Natural killer cell (primary cell): Measurements from ENCODE around the gene AKAP13. TPM values are rescaled to one million over a fixed set of nuclear protein-coding genes. Genes with fewer than 3 reads are reported as not detected.
A peak's percentile ranks its signal among the peaks of the same experiment; 100 is the strongest.

ENCODE experiments used
- ATAC-seq, 3 donors: fragments of 150-1000 bp in 2 of 3; fragments of 200-7000 bp in 1 of 3; cut with Tn5 transposase; 1 replicate in 1 of 3; 2 replicates in 2 of 3; pipeline ENCODE4 v1.10.0; 2021; ENCODE audit warnings: mild to moderate bottlenecking in 2 of 3, moderate library complexity in 2 of 3
- DNase-seq, 2 donors: peaks; one replicate each; pipeline versions ENCODE4 v3.0.0 to v3.0.0-alpha.2; 2013 to 2021; ENCODE audit warnings: mixed read lengths in 1 of 2
- H3K27ac ChIP-seq: one replicate; pipeline ENCODE4 v1.5.1; 2013; ENCODE audit warnings: mild to moderate bottlenecking, low read length
- H3K27me3 ChIP-seq: one replicate; pipeline ENCODE4 v1.6.1; 2013; ENCODE audit warnings: low read length; ENCODE audit not compliant: control insufficient read depth, insufficient read depth
- H3K36me3 ChIP-seq: one replicate; pipeline ENCODE4 v1.6.1; 2013; ENCODE audit warnings: low read length; ENCODE audit not compliant: control insufficient read depth, insufficient read depth
- H3K4me1 ChIP-seq: one replicate; pipeline ENCODE4 v1.6.1; 2013; ENCODE audit warnings: low read length; ENCODE audit not compliant: control insufficient read depth, insufficient read depth
- H3K4me3 ChIP-seq: one replicate; pipeline ENCODE4 v1.5.1; 2013; ENCODE audit warnings: low read length
- H3K9me3 ChIP-seq: one replicate; pipeline ENCODE4 v1.6.1; 2013; ENCODE audit warnings: low read length; ENCODE audit not compliant: control insufficient read depth, insufficient read depth
- H3K27ac Mint-ChIP-seq, 2 donors: one replicate each; pipeline ENCODE4 v1.8.0; 2022; ENCODE audit warnings: mild to moderate bottlenecking in 2 of 2, mixed read lengths in 2 of 2, moderate library complexity in 1 of 2
- H3K27me3 Mint-ChIP-seq, 2 donors: one replicate each; pipeline ENCODE4 v1.8.0; 2022; ENCODE audit warnings: low read depth in 2 of 2, mixed read lengths in 2 of 2
- H3K36me3 Mint-ChIP-seq: one replicate; pipeline ENCODE4 v1.8.0; 2022; ENCODE audit warnings: mixed read lengths
- H3K4me1 Mint-ChIP-seq, 2 donors: one replicate each; pipeline ENCODE4 v1.8.0; 2022; ENCODE audit warnings: mixed read lengths in 2 of 2
- H3K4me3 Mint-ChIP-seq: one replicate; pipeline ENCODE4 v1.8.0; 2022; ENCODE audit warnings: mild to moderate bottlenecking, moderate library complexity, mixed read lengths
- H3K9me3 Mint-ChIP-seq, 2 donors: one replicate each; pipeline ENCODE4 v1.8.0; 2022; ENCODE audit warnings: mixed read lengths in 2 of 2
- WGBS: methylation state at CpG from one replicate; pipeline ENCODE4 v1.1.7; 2013; ENCODE audit warnings: missing lambda C conversion rate; ENCODE audit not compliant: insufficient coverage; 5-methylcytosine and 5-hydroxymethylcytosine counted together
- intact Hi-C: fragments of 100-400 bp; cut with micrococcal nuclease; formaldehyde crosslinking; loops from one replicate; pipeline ENCODE4 v1.14.2; 2022
- total RNA-seq, 4 donors: library from RNA; stranded (reverse); fragments of 120-200 nt in 1 of 4; gene quantifications; one replicate each; pipeline versions ENCODE4 v1.2.3 to v1.2.4, GENCODE V29; 2013 to 2022
- TF ChIP-seq, protein P1 (sequence below): fragments of 200-600 bp; IDR thresholded peaks from one replicate; pipeline ENCODE4 v1.8.0; 2022; ENCODE audit warnings: antibody characterized with exemption

The AKAP13 gene
- total RNA-seq, 3 donors from 2014 or later (not counting 1 experiment from before 2014, with no cell fraction given): 573 to 661 (median 647) TPM

DNA sequence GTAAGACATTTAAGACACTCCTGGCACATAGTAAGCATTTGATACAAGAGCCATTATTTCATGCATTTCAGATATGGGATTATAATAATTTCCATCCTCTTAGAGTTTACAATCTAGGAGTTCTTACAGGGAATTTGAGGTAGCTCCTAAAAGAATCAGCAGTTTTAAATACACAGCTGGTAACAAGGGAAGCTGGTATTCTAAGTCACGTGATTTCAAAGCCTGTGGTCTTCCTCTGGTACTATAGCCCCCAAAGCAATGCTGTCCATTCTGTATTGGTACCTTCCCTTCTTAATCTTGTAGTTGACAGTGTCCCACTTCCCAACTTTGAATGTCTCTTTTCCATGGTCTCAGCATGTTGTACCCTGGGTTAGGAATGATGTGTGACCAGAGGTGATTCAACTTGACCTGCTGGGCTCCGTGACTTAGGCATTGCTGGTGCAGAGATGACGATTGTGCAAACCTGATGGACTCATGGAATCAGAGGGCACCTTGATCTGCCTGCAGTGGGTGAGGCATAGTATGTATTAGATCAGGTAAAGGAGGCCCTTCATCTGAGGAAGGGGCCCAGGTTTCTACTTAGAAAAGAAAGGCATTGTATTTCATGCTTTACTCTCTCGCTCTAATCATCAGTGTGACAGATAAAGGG, 122.9 kb downstream of the AKAP13 start:
- Histone ChIP-seq H3K4me1 (peaks cover 3% of the 10 kb centered on the region), H3K27ac (no peak overlapping the region), H3K9me3 (no peaks in the 10 kb centered on the region), H3K36me3 (no peaks in the 10 kb centered on the region), H3K27me3 (no peaks in the 10 kb centered on the region), H3K4me3 (no peak overlapping the region)
- peak overlapping the region; percentile 1 to 3 for H3K27ac Mint-ChIP-seq
- 96% methylated on average over 4 of the region's 4 CpGs for WGBS
- no peaks in the 10 kb centered on the region for H3K27me3 Mint-ChIP-seq
- ATAC-seq (no peak), DNase-seq (no peak)
- peaks cover 6 to 43% of the 10 kb centered on the region in 2 donors for H3K4me1 Mint-ChIP-seq
- no peak overlapping the region for H3K4me3 Mint-ChIP-seq
- intact Hi-C loops: no loop called here
- H3K36me3 Mint-ChIP-seq: no peaks in the 10 kb centered on the region
- TF ChIP-seq, protein P1, sequence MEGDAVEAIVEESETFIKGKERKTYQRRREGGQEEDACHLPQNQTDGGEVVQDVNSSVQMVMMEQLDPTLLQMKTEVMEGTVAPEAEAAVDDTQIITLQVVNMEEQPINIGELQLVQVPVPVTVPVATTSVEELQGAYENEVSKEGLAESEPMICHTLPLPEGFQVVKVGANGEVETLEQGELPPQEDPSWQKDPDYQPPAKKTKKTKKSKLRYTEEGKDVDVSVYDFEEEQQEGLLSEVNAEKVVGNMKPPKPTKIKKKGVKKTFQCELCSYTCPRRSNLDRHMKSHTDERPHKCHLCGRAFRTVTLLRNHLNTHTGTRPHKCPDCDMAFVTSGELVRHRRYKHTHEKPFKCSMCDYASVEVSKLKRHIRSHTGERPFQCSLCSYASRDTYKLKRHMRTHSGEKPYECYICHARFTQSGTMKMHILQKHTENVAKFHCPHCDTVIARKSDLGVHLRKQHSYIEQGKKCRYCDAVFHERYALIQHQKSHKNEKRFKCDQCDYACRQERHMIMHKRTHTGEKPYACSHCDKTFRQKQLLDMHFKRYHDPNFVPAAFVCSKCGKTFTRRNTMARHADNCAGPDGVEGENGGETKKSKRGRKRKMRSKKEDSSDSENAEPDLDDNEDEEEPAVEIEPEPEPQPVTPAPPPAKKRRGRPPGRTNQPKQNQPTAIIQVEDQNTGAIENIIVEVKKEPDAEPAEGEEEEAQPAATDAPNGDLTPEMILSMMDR: no peak
- H3K9me3 Mint-ChIP-seq: no peaks in the 10 kb centered on the region

DNA sequence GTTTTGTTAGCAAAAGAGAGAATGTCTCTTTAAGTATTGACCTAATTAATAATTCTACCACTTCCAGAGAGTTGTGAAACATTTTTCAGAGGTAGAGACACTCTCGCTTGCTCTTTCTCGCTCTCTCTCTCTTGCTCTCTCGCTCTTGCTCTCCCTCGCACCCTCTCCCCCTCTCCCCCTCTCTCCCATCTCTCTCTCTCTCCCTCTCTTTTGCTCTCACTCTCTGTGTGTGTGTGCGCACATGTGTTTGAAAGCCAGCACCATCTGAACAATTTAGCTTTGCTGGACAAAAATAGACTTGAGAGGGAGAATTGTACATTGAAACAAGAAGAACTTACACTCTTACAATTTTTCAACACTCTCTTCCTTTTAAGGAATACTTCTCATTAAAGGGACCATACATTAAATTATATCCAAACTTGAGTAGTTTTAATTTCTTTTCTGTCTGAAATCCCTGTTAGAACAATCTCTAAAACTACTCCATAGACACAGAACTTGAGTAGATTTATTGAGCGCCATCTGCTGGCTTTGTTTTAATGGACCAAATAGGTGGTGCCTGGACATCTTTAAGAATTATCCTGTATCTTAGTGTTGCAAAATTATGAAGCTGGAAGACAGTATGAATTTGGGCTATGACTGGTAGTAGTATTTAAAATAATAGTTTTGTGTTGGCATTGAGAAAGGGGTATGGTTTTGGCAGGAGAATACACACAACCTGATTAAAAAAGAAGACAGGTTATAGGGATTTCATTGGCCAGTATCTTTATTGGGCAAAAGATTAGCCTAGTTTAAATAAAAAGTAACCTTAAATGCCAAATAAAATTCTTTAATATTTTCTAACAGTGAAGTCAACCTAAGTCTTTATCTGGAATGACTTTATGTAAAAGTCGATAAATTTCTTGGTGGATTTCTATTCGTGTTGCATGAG, 124.6 kb downstream of the AKAP13 start:
- TF ChIP-seq, protein P1: peak; percentile 71
- WGBS: 87% methylated on average over 8 of the region's 8 CpGs
- ATAC-seq: peak in 2 of 3 donors; percentile 52 to 57
- Mint-ChIP-seq H3K4me1 (peaks cover 6 to 32% of the 10 kb centered on the region in 2 donors), H3K9me3 (no peaks in the 10 kb centered on the region), H3K36me3 (no peaks in the 10 kb centered on the region), H3K27ac (peak overlapping the region; percentile 4 to 71), H3K4me3 (no peak overlapping the region), H3K27me3 (no peaks in the 10 kb centered on the region)
- H3K4me3 ChIP-seq: no peak overlapping the region
- no peaks in the 10 kb centered on the region for H3K27me3 ChIP-seq
- intact Hi-C loops: loop anchor here (1.0 kb wide), 1 partner anchor 209 kb away; no protein-coding TSS in a partner anchor
- no peaks in the 10 kb centered on the region for H3K36me3 ChIP-seq
- peak in 1 of 2 donors; percentile 76 for DNase-seq
- H3K9me3 ChIP-seq: no peaks in the 10 kb centered on the region
- H3K4me1 ChIP-seq: no peaks in the 10 kb centered on the region
- H3K27ac ChIP-seq: no peak overlapping the region

DNA sequence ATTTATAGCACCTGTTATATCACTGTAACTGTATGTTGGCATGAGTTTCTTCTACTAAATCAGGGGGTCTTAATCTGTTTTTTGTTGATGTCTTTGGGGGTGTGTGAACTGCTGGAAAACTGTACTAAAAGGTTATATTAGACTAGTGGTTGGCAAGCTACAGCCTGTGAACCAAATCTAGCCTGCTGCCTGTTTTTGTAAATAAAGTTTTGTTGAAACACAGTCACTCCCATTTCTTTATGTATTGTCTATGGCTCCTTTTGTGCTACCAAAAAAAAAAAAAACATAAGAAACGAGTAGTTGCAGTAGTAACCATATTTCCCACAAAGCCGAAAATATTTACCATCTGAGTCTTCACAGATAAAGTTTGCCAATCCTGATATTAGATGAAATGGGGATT, 126.7 kb downstream of the AKAP13 start:
- no peaks in the 10 kb centered on the region for H3K36me3 ChIP-seq
- ATAC-seq (no peak), DNase-seq (no peak)
- Mint-ChIP-seq H3K36me3 (no peaks in the 10 kb centered on the region), H3K4me3 (no peak overlapping the region), H3K4me1 (peaks cover 8 to 33% of the 10 kb centered on the region in 2 donors), H3K27ac (no peak overlapping the region), H3K9me3 (no peaks in the 10 kb centered on the region), H3K27me3 (no peaks in the 10 kb centered on the region)
- no peak overlapping the region for H3K27ac ChIP-seq
- no peaks in the 10 kb centered on the region for H3K27me3 ChIP-seq
- H3K4me1 ChIP-seq: no peaks in the 10 kb centered on the region
- WGBS: no CpG with 5 or more reads among the region's 2 CpGs
- TF ChIP-seq, protein P1: no peak
- H3K4me3 ChIP-seq: no peak overlapping the region
- intact Hi-C loops: no loop called here
- no peaks in the 10 kb centered on the region for H3K9me3 ChIP-seq
